Heart left ventricle (tissue), 16 donors: Measurements from ENCODE around the gene OCSTAMP. TPM values are rescaled to one million over a fixed set of nuclear protein-coding genes. Genes with fewer than 3 reads are reported as not detected.

Experiments
- ATAC-seq, 4 donors: fragments of 200-7000 bp; cut with Tn5 transposase; one replicate each; pipeline ENCODE4 v1.9.1; 2020 to 2022; ENCODE audit warnings: moderate library complexity in 4 of 4, mild to moderate bottlenecking in 3 of 4, moderate number of reproducible peaks in 1 of 4
- DNase-seq, 5 donors: peaks; one replicate each; pipeline ENCODE4 v3.0.0-alpha.2; 2020
- H3K27ac ChIP-seq, 12 donors: fragments of 200-600 bp; sonication (generic) in 4 of 12; one replicate each; pipeline versions ENCODE4 v1.5.0 to v1.8.0; 2016 to 2022; ENCODE audit warnings: mild to moderate bottlenecking in 2 of 12
- H3K27me3 ChIP-seq, 9 donors: fragments of 200-600 bp; sonication (generic) in 2 of 9; one replicate each; pipeline versions ENCODE4 v1.5.1 to v1.8.0; 2016 to 2022; ENCODE audit warnings: mild to moderate bottlenecking in 3 of 9
- H3K36me3 ChIP-seq, 9 donors: fragments of 200-600 bp; sonication (generic) in 2 of 9; one replicate each; pipeline versions ENCODE4 v1.5.0 to v1.8.0; 2018 to 2022; ENCODE audit warnings: mild to moderate bottlenecking in 2 of 9
- H3K4me1 ChIP-seq, 12 donors: fragments of 200-600 bp; sonication (generic) in 4 of 12; one replicate each; pipeline versions ENCODE4 v1.5.0 to v1.8.0; 2016 to 2022; ENCODE audit warnings: mild to moderate bottlenecking in 3 of 12
- H3K4me3 ChIP-seq, 12 donors: fragments of 200-600 bp; sonication (generic) in 4 of 12; one replicate each; pipeline versions ENCODE4 v1.5.0 to v1.8.0; 2017 to 2022; ENCODE audit warnings: mild to moderate bottlenecking in 9 of 12, moderate library complexity in 4 of 12
- H3K9me3 ChIP-seq, 12 donors: fragments of 200-600 bp; sonication (generic) in 4 of 12; one replicate each; pipeline versions ENCODE4 v1.5.0 to v1.8.0; 2016 to 2022; ENCODE audit warnings: mild to moderate bottlenecking in 1 of 12
- CTCF ChIP-seq, 12 donors: fragments of 200-600 bp; sonication (generic) in 4 of 12; IDR thresholded peaks; one replicate each; pipeline versions ENCODE4 v1.5.0 to v1.8.0; 2018 to 2022; ENCODE audit warnings: antibody characterized with exemption in 12 of 12, mild to moderate bottlenecking in 5 of 12
- POLR2A ChIP-seq, 2 donors: fragments of 450-650 bp; IDR thresholded peaks; one replicate each; pipeline ENCODE4 v1.6.1; 2017; ENCODE audit warnings: antibody characterized with exemption in 2 of 2, mild to moderate bottlenecking in 2 of 2, moderate library complexity in 2 of 2
- WGBS, 4 donors: extraction: QIAGEN DNeasy Blood & Tissue Kit in 2 of 4; methylation state at CpG; one replicate each; pipeline versions ENCODE4 v1.1.5 to v1.1.7; 2013 to 2018; 5-methylcytosine and 5-hydroxymethylcytosine counted together
- intact Hi-C, 10 donors: fragments of 100-400 bp; cut with DNase I; formaldehyde crosslinking; loops; one replicate each; pipeline versions ENCODE4 v1.11.1 to v1.14.2; 2022
- polyA plus RNA-seq, 2 donors: library from polyadenylated mRNA; stranded (reverse); fragments of 200-250 nt; gene quantifications; one replicate each; pipeline ENCODE4 v1.2.3, GENCODE V29; 2013
- total RNA-seq, 9 donors: library from RNA; depleted of rRNA in 2 of 9; stranded (reverse); fragments of >200 nt in 2 of 9; fragmentation: NEBNext Ultra II Directional in 3 of 9; extraction: Animal tissue kit (Norgen Biotek cat#: 25700) in 3 of 9; gene quantifications; one replicate each; pipeline versions ENCODE4 v1.1.0 to v1.2.4, GENCODE V29; 2016 to 2023
- donor health status: ischemic (EF 13 %, LVEDD 7.1; RV severe dilation, severe dysfunction).
- donor health status: healthy with polysubstance abuse.
- donor health status: DM: no; HTN: yes; CAD: no.
- donor health status: DM: no; HTN: no; CAD: no.
- donor health status: ischemic (EF 25% LVEDD 6.9; RV normal size, moderate dysfunction).
- donor health status: ischemic (EF 25% LVEDD 5.7; RV mildly dilated, moderate dysfunction).
- donor health status: healthy.
- donor health status: DM: yes; HTN: yes; CAD: no.
- donor health status: ischemic (EF 35%, LVEDD 5.7; RV mildly dilated, moderate dysfunction).
- donor health status: nonischemic (EF 11% LVEDD 7.7; RV severe dilation, severe dysfunction).
- donor health status: DM: yes; HTN: yes; CAD: no.
- donor health status: PGD.
- donor health status: ischemic (EF 29% LVEDD 5.4; RV normal size, mild dysfunction).
- donor health status: nonischemic (EF 23%, LVEDD 6.1; RV moderate dilation, normal function).

Gene OCSTAMP
- total and polyA plus RNA-seq, 11 donors: not detected

DNA sequence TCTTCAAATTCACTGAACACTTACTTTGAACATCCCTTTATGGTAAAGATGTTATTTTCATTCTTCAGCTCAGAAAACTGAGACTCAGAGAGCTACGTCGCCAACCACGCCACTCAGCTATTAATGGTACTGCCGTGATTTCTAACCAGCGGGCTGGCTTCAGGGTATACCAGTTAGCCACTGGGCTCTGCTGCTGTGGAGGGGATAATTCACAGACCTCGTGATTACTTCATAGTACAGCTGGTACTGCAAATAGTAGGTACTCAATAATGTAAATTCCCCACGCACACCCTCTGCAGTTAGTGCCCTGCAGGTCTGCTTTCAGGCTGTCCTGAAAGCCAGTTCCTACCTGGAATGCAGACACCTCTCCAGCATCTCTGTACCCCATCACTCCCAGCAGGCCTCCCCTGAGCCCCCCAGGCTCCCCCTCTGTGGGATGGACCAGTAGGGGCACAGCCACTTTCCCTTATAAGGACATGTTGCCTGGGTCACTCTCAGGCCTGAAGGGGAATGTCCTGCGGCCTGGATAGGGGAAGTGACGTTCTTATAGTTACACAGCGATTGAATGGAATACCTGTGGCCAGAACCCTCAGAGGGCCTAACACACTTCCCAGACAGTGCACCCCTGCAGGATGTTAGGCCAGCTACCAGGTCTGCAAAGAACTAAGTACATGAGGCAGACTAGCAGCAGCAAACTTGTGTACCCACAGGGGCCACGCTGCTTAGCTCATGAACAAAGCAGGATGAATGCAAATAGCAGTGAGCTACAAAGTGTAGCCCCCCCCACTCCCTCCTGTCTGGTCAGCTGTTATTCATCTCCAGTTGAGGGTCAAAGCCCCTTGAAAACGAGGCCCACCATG, 1.3 kb upstream of the OCSTAMP start:
- Histone ChIP-seq H3K27ac (no peak overlapping the region), H3K4me1 (peaks cover 0 to 19% (median 0%) of the 10 kb centered on the region in 12 donors), H3K27me3 (peaks cover 0 to 2% (median 0%) of the 10 kb centered on the region in 9 donors), H3K36me3 (no peaks in the 10 kb centered on the region), H3K4me3 (no peak overlapping the region), H3K9me3 (no peaks in the 10 kb centered on the region)
- WGBS, 4 donors: 76 to 81% (median 78%) methylated on average over 10 to 12 of the region's 12 CpGs
- ATAC-seq (no peak), DNase-seq (no peak)
- no peak for TF ChIP-seq CTCF (IDR thresholded peaks at IDR 0.05)
- no peak for TF ChIP-seq POLR2A (IDR thresholded peaks at IDR 0.05)
- intact Hi-C loops: no loop called here

- Histone ChIP-seq H3K4me3 (no peak overlapping the region), H3K4me1 (peaks cover 0 to 32% (median 0%) of the 10 kb centered on the region in 12 donors), H3K9me3 (no peaks in the 10 kb centered on the region), H3K27ac (no peak overlapping the region), H3K36me3 (no peaks in the 10 kb centered on the region), H3K27me3 (peaks cover 0 to 11% (median 0%) of the 10 kb centered on the region in 9 donors)
- WGBS, 4 donors: 87 to 90% (median 88%) methylated on average over 4 of the region's 4 CpGs
- DNase-seq: no peak
- TF ChIP-seq CTCF (IDR thresholded peaks at IDR 0.05) (no peak), POLR2A (IDR thresholded peaks at IDR 0.05) (no peak)
- intact Hi-C loops: no loop called here
- ATAC-seq: no peak
Measured at GRCh38 chr20:46549188-46549972, 1.1 kb downstream of the OCSTAMP start.

- intact Hi-C loops: no loop called here
- ATAC-seq (no peak), DNase-seq (no peak)
- Histone ChIP-seq H3K27me3 (peaks cover 0 to 15% (median 0%) of the 10 kb centered on the region in 9 donors), H3K4me3 (no peak overlapping the region), H3K36me3 (no peaks in the 10 kb centered on the region), H3K9me3 (no peaks in the 10 kb centered on the region), H3K4me1 (peaks cover 0 to 32% (median 0%) of the 10 kb centered on the region in 12 donors), H3K27ac (no peak overlapping the region)
- 78 to 88% (median 82%) methylated on average over 5 of the region's 5 CpGs for WGBS, 4 donors
- TF ChIP-seq CTCF (IDR thresholded peaks at IDR 0.05) (no peak), POLR2A (IDR thresholded peaks at IDR 0.05) (no peak)
Measured at GRCh38 chr20:46548688-46549087, 1.8 kb downstream of the OCSTAMP start.

- no peak for DNase-seq
- H3K9me3 ChIP-seq: no peaks in the 10 kb centered on the region
- peaks cover 0 to 27% (median 0%) of the 10 kb centered on the region in 12 donors for H3K4me1 ChIP-seq
- intact Hi-C loops: no loop called here
- WGBS, 4 donors: 80 to 86% (median 85%) methylated on average over 6 of the region's 6 CpGs
- H3K36me3 ChIP-seq: no peaks in the 10 kb centered on the region
- no peak overlapping the region for H3K4me3 ChIP-seq
- no peak for ATAC-seq
- TF ChIP-seq CTCF (IDR thresholded peaks at IDR 0.05): no peak
- no peak for TF ChIP-seq POLR2A (IDR thresholded peaks at IDR 0.05)
- H3K27ac ChIP-seq: no peak overlapping the region
- H3K27me3 ChIP-seq: peaks cover 0 to 16% (median 0%) of the 10 kb centered on the region in 9 donors
Measured at GRCh38 chr20:46547995-46548394, 2.5 kb downstream of the OCSTAMP start.
